ENCODE data around the gene PITPNM3.
"Not testable (repeated sequence)": the region's sequence is repeated elsewhere in the genome, so short reads cannot be mapped to it uniquely, and the experiment has no call there.

The PITPNM3 gene

GRCh38 chr17:6501359-6501758 is 55.0 kb downstream of the PITPNM3 start:
- no peak for DNase-seq (ENCODE audit: low spot score)

GRCh38 chr17:6498901-6499540 is 57.3 kb downstream of the PITPNM3 start:
- no peak for DNase-seq (ENCODE audit: low spot score)

- DNase-seq (ENCODE audit: low spot score), result no peak
Measured at GRCh38 chr17:6498356-6498755, 58.0 kb downstream of the PITPNM3 start.

- no peak for DNase-seq (ENCODE audit: low spot score)
Measured at GRCh38 chr17:6497496-6498221, 58.7 kb downstream of the PITPNM3 start.

- no peak for DNase-seq (ENCODE audit: low spot score)
Measured at GRCh38 chr17:6496640-6497441, 59.5 kb downstream of the PITPNM3 start.

GRCh38 chr17:6496116-6496481 is 60.3 kb downstream of the PITPNM3 start:
- DNase-seq (ENCODE audit: low spot score), result no peak

- DNase-seq (ENCODE audit: low spot score), result no peak
Measured at GRCh38 chr17:6495450-6496115, 60.8 kb downstream of the PITPNM3 start.

GRCh38 chr17:6494239-6494941 is 62.0 kb downstream of the PITPNM3 start:
- DNase-seq (ENCODE audit: low spot score), result no peak

GRCh38 chr17:6492892-6493674 is 63.3 kb downstream of the PITPNM3 start:
- DNase-seq (ENCODE audit: low spot score), result no peak

- DNase-seq (ENCODE audit: low spot score), result no peak
Measured at GRCh38 chr17:6491071-6491700, 65.2 kb downstream of the PITPNM3 start.

- no peak for DNase-seq (ENCODE audit: low spot score)
Measured at GRCh38 chr17:6489016-6489550, 67.3 kb downstream of the PITPNM3 start.

- DNase-seq (ENCODE audit: low spot score), result no peak
Measured at GRCh38 chr17:6488008-6488539, 68.3 kb downstream of the PITPNM3 start.

- no peak for DNase-seq (ENCODE audit: low spot score)
Measured at GRCh38 chr17:6487251-6488007, 68.9 kb downstream of the PITPNM3 start.

- no peak for DNase-seq (ENCODE audit: low spot score)
Measured at GRCh38 chr17:6485646-6486412, 70.5 kb downstream of the PITPNM3 start.

- no peak for DNase-seq (ENCODE audit: low spot score)
Measured at GRCh38 chr17:6483507-6483906, 72.8 kb downstream of the PITPNM3 start.

GRCh38 chr17:6482796-6483195 is 73.6 kb downstream of the PITPNM3 start:
- not testable (repeated sequence) for DNase-seq (ENCODE audit: low spot score)

- DNase-seq (ENCODE audit: low spot score), result no peak
Measured at GRCh38 chr17:6482105-6482455, 74.3 kb downstream of the PITPNM3 start.

- no peak for DNase-seq (ENCODE audit: low spot score)
Measured at GRCh38 chr17:6480303-6480675, 76.1 kb downstream of the PITPNM3 start.
